Psoas muscle (tissue), 8 donors: ENCODE data around the gene MAN2A2. TPM values are rescaled to one million over a fixed set of nuclear protein-coding genes. Genes with fewer than 3 reads are reported as not detected.

ENCODE experiments used
- ATAC-seq, 4 donors: fragments of 200-7000 bp; cut with Tn5 transposase; one replicate each; pipeline ENCODE4 v1.9.1; 2020; ENCODE audit warnings: moderate library complexity in 3 of 4, mild to moderate bottlenecking in 2 of 4
- DNase-seq, 2 donors: peaks; one replicate each; pipeline ENCODE4 v3.0.0-alpha.2; 2020
- H3K27ac ChIP-seq: fragments of 200-600 bp; one replicate; pipeline ENCODE4 v1.8.0; 2022
- H3K27me3 ChIP-seq, 3 donors: fragments of 200-600 bp in 1 of 3; one replicate each; pipeline versions ENCODE4 v1.6.1 to v1.8.0; 2013 to 2022; ENCODE audit warnings: low read length in 2 of 3, mild to moderate bottlenecking in 2 of 3, moderate library complexity in 1 of 3; ENCODE audit not compliant: insufficient read depth in 3 of 3
- H3K36me3 ChIP-seq, 2 donors: fragments of 200-600 bp in 1 of 2; one replicate each; pipeline versions ENCODE4 v1.6.1 to v1.8.0; 2013 to 2022; ENCODE audit warnings: low read depth in 1 of 2, mild to moderate bottlenecking in 1 of 2, moderate library complexity in 1 of 2; ENCODE audit not compliant: insufficient read depth in 1 of 2
- H3K4me1 ChIP-seq: fragments of 200-600 bp; one replicate; pipeline ENCODE4 v1.8.0; 2022
- H3K4me3 ChIP-seq: fragments of 200-600 bp; one replicate; pipeline ENCODE4 v1.8.0; 2022; ENCODE audit warnings: mild to moderate bottlenecking
- H3K9me3 ChIP-seq: fragments of 200-600 bp; one replicate; pipeline ENCODE4 v1.8.0; 2022
- CTCF ChIP-seq: fragments of 200-600 bp; IDR thresholded peaks from one replicate; pipeline ENCODE4 v1.8.0; 2022; ENCODE audit warnings: antibody characterized with exemption
- WGBS, 3 donors: extraction: QIAGEN DNeasy Blood & Tissue Kit; methylation state at CpG; one replicate each; pipeline versions ENCODE4 v1.1.6 to v1.1.7; 2013; 5-methylcytosine and 5-hydroxymethylcytosine counted together
- intact Hi-C, 2 donors: fragments of 100-400 bp; cut with DNase I; formaldehyde crosslinking; loops; one replicate each; pipeline versions ENCODE4 v1.11.0 to v1.14.2; 2022
- polyA plus RNA-seq, 3 donors: library from polyadenylated mRNA; stranded (reverse); fragments of 200-250 nt; gene quantifications; one replicate each; pipeline ENCODE4 v1.2.3, GENCODE V29; 2013
- total RNA-seq, 4 donors: library from RNA; stranded (reverse); fragmentation: NEBNext Ultra II Directional in 2 of 4; extraction: Animal tissue kit (Norgen Biotek cat#: 25700) in 2 of 4; gene quantifications; one replicate each; pipeline versions ENCODE4 v1.2.1 to v1.2.4, GENCODE V29; 2021 to 2023
- donor health status: healthy with polysubstance abuse.
- donor health status: DM: no; HTN: no; CAD: no; lungs with moderate emphysema.
- donor health status: Bipolar disorder and iron deficiency.
- donor health status: healthy.
- donor health status: DM: yes; HTN: yes; CAD: no.
- donor health status: DM: no; HTN: no; CAD: no.
- donor health status: DM: no; HTN: no; CAD: no.
- donor health status: DM: yes; HTN: yes; CAD: no.

MAN2A2 gene
- total and polyA plus RNA-seq, 7 donors: 22.9 to 127 (median 111) TPM

- intact Hi-C loops: no loop called here
- no peaks in the 10 kb centered on the region for H3K9me3 ChIP-seq
- no peaks in the 10 kb centered on the region for H3K27me3 ChIP-seq
- TF ChIP-seq CTCF: no peak
- peak; percentile 17 to 73 (median 66) for ATAC-seq
- no peaks in the 10 kb centered on the region for H3K4me1 ChIP-seq
- WGBS, 3 donors: 45 to 51% (median 50%) methylated on average over 5 of the region's 5 CpGs
- H3K27ac ChIP-seq: no peak overlapping the region
- no peak for DNase-seq
- no peaks in the 10 kb centered on the region for H3K36me3 ChIP-seq
- H3K4me3 ChIP-seq: no peak overlapping the region
Observed at GRCh38 chr15:90862964-90863778, 39.9 kb upstream of the MAN2A2 start.

- H3K27ac ChIP-seq: no peak overlapping the region
- H3K4me1 ChIP-seq: peaks cover under 1% of the 10 kb centered on the region
- H3K9me3 ChIP-seq: no peaks in the 10 kb centered on the region
- DNase-seq (no peak), ATAC-seq (no peak)
- 83 to 94% (median 89%) methylated on average over 4 of the region's 4 CpGs for WGBS, 3 donors
- intact Hi-C loops: no loop called here
- H3K4me3 ChIP-seq: no peak overlapping the region
- no peak for TF ChIP-seq CTCF
- no peaks in the 10 kb centered on the region for H3K36me3 ChIP-seq
- H3K27me3 ChIP-seq: no peaks in the 10 kb centered on the region
Observed at GRCh38 chr15:90863987-90864386, 39.1 kb upstream of the MAN2A2 start.

GRCh38 chr15:90864507-90864906 is 38.6 kb upstream of the MAN2A2 start:
- ATAC-seq (no peak), DNase-seq (no peak)
- no peaks in the 10 kb centered on the region for H3K36me3 ChIP-seq
- 94 to 96% (median 96%) methylated on average over 10 of the region's 10 CpGs for WGBS, 3 donors
- no peak overlapping the region for H3K4me3 ChIP-seq
- H3K27ac ChIP-seq: no peak overlapping the region
- intact Hi-C loops: no loop called here
- peaks cover 6% of the 10 kb centered on the region for H3K4me1 ChIP-seq
- no peak for TF ChIP-seq CTCF
- H3K9me3 ChIP-seq: no peaks in the 10 kb centered on the region
- no peaks in the 10 kb centered on the region for H3K27me3 ChIP-seq

GRCh38 chr15:90865702-90866101 is 37.4 kb upstream of the MAN2A2 start:
- Histone ChIP-seq H3K36me3 (no peaks in the 10 kb centered on the region), H3K27ac (no peak overlapping the region), H3K4me3 (no peak overlapping the region), H3K9me3 (no peaks in the 10 kb centered on the region), H3K27me3 (no peaks in the 10 kb centered on the region), H3K4me1 (peaks cover 18% of the 10 kb centered on the region)
- no peak for TF ChIP-seq CTCF
- ATAC-seq: no peak
- DNase-seq: no peak
- intact Hi-C loops: no loop called here
- WGBS, 3 donors: 92 to 95% (median 95%) methylated on average over 4 of the region's 4 CpGs
